A673 (cell line): ENCODE measurements around the gene PLAC1. TPM values are rescaled to one million over a fixed set of nuclear protein-coding genes. Genes with fewer than 3 reads are reported as not detected.

Experiments used
- BruUV-seq: library from RNA; stranded (reverse); fragments of 400-500 nt; replicated peaks from 2 replicates; lab custom pipeline; 2021; lab: Mats Ljungman, UMichigan
- CTCF ChIA-PET: fragments of 300-600 bp; sonication (Branson Sonifier 250); formaldehyde crosslinking; loops from one replicate; lab custom pipeline; 2022; ENCODE audit warnings: antibody characterized with exemption; lab: Charles Lee
- POLR2A ChIA-PET: fragments of 300-600 bp; sonication (Branson Sonifier 250); formaldehyde crosslinking; loops from one replicate; lab custom pipeline; 2022; ENCODE audit warnings: antibody characterized with exemption; ENCODE audit not compliant: low non-redundant PET; lab: Charles Lee
- DNase-seq: peaks from one replicate; pipeline ENCODE4 v3.0.0-alpha.2; 2015; ENCODE audit warnings: low spot score
- H3K27ac ChIP-seq: fragments of 200-600 bp; sonication (generic); 2 replicates; pipeline ENCODE4 v1.5.1; 2016; ENCODE audit warnings: mixed run types, low read depth, mild to moderate bottlenecking, mixed read lengths, antibody characterized with exemption, low read length; ENCODE audit not compliant: poor library complexity, severe bottlenecking
- H3K27me3 ChIP-seq: fragments of 200-600 bp; sonication (generic); replicated peaks from 2 replicates; pipeline ENCODE4 v1.6.1; 2017; ENCODE audit warnings: mixed run types, low read depth, mild to moderate bottlenecking, mixed read lengths, antibody characterized with exemption, low read length; ENCODE audit not compliant: insufficient read depth, poor library complexity
- H3K36me3 ChIP-seq: fragments of 200-600 bp; sonication (generic); 2 replicates; pipeline ENCODE4 v1.6.1; 2016; ENCODE audit warnings: mixed run types, mild to moderate bottlenecking, mixed read lengths, antibody characterized with exemption, low read length; ENCODE audit not compliant: insufficient read depth, poor library complexity, severe bottlenecking
- H3K4me1 ChIP-seq: fragments of 200-600 bp; sonication (generic); 2 replicates; pipeline ENCODE4 v1.6.1; 2017; ENCODE audit warnings: mixed run types, mild to moderate bottlenecking, mixed read lengths, antibody characterized with exemption, low read length; ENCODE audit not compliant: insufficient read depth, poor library complexity, severe bottlenecking
- H3K4me3 ChIP-seq: fragments of 200-600 bp; sonication (generic); 2 replicates; pipeline ENCODE4 v1.5.1; 2016; ENCODE audit warnings: low read depth, mixed run types, mild to moderate bottlenecking, mixed read lengths, low read length; ENCODE audit not compliant: poor library complexity, severe bottlenecking
- H3K9me3 ChIP-seq: fragments of 200-600 bp; sonication (generic); 2 replicates; pipeline ENCODE4 v1.6.1; 2016; ENCODE audit warnings: mixed run types, low read depth, mild to moderate bottlenecking, mixed read lengths, antibody characterized with exemption, low read length; ENCODE audit not compliant: poor library complexity, severe bottlenecking
- EZH2 ChIP-seq: fragments of 200-600 bp; sonication (generic); IDR thresholded peaks from 2 replicates; pipeline ENCODE4 v1.6.1; 2017; ENCODE audit warnings: borderline replicate concordance, low read depth, mild to moderate bottlenecking, mixed read lengths, antibody characterized with exemption, low read length; ENCODE audit not compliant: poor library complexity, severe bottlenecking
- intact Hi-C: fragments of 100-400 bp; cut with micrococcal nuclease; formaldehyde crosslinking; loops from one replicate; pipeline ENCODE4 v1.10.0; 2022; ENCODE audit not compliant: unreplicated experiment
- total RNA-seq: library from RNA; stranded (reverse); gene quantifications from 2 replicates; pipeline ENCODE4 v1.2.3, GENCODE V29; 2021
- TF ChIP-seq, protein P1 (sequence below): fragments of 300-800, 200-600 bp; sonication (generic); conservative IDR thresholded peaks from 2 replicates; pipeline ENCODE4 v1.5.1; 2017; ENCODE audit warnings: low read depth, mild to moderate bottlenecking, antibody characterized with exemption, low read length, moderate library complexity, mixed read lengths

PLAC1 gene
- total RNA-seq, 1 experiment from 2014 or later, result 0.43 TPM

- no TSS peak for BruUV-seq
- Histone ChIP-seq H3K27ac (no peak overlapping the region), H3K9me3 (no peaks in the 10 kb centered on the region), H3K27me3 (no peaks in the 10 kb centered on the region), H3K4me3 (no peak overlapping the region), H3K4me1 (no peaks in the 10 kb centered on the region), H3K36me3 (no peaks in the 10 kb centered on the region)
- no peak for TF ChIP-seq EZH2
- TF ChIP-seq, protein P1, sequence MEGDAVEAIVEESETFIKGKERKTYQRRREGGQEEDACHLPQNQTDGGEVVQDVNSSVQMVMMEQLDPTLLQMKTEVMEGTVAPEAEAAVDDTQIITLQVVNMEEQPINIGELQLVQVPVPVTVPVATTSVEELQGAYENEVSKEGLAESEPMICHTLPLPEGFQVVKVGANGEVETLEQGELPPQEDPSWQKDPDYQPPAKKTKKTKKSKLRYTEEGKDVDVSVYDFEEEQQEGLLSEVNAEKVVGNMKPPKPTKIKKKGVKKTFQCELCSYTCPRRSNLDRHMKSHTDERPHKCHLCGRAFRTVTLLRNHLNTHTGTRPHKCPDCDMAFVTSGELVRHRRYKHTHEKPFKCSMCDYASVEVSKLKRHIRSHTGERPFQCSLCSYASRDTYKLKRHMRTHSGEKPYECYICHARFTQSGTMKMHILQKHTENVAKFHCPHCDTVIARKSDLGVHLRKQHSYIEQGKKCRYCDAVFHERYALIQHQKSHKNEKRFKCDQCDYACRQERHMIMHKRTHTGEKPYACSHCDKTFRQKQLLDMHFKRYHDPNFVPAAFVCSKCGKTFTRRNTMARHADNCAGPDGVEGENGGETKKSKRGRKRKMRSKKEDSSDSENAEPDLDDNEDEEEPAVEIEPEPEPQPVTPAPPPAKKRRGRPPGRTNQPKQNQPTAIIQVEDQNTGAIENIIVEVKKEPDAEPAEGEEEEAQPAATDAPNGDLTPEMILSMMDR, result no peak
- ChIA-PET POLR2A (no interaction called here), CTCF (no interaction called here)
- intact Hi-C loops, result no loop called here
- DNase-seq, result no peak
Observed at GRCh38 chrX:134650701-134651100, 7.6 kb downstream of the PLAC1 start.

DNA sequence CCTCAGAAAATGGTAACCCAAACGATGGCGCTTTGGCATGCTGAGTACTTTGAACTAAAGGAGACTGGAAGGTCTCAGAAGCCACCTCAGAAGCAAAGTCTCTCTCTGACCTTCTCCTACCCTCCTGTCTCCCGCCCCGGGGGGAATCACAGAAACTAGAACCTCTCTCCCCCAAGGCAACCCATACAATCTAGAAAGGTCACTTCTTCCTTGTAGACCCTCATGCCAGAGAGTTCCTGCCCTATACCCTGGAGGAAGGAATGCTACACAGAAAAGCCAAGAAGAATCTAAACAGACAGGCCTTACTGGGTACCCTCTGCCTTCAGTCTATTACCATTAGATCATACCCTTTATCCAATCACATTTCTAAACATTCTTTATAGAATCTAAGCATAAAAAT, 8.5 kb downstream of the PLAC1 start:
- Histone ChIP-seq H3K27ac (no peak overlapping the region), H3K9me3 (no peaks in the 10 kb centered on the region), H3K4me1 (no peaks in the 10 kb centered on the region), H3K4me3 (no peak overlapping the region), H3K27me3 (no peaks in the 10 kb centered on the region), H3K36me3 (no peaks in the 10 kb centered on the region)
- BruUV-seq, result no TSS peak
- DNase-seq, result no peak
- POLR2A ChIA-PET, result no interaction called here
- intact Hi-C loops, result no loop called here
- TF ChIP-seq, protein P1, result no peak
- no peak for TF ChIP-seq EZH2
- CTCF ChIA-PET, result no interaction called here

GRCh38 chrX:134647477-134647877, 10.8 kb downstream of the PLAC1 start:
- Histone ChIP-seq H3K36me3 (no peaks in the 10 kb centered on the region), H3K27ac (no peak overlapping the region), H3K9me3 (no peaks in the 10 kb centered on the region), H3K4me3 (no peak overlapping the region), H3K27me3 (no peaks in the 10 kb centered on the region), H3K4me1 (no peaks in the 10 kb centered on the region)
- POLR2A ChIA-PET, result no interaction called here
- intact Hi-C loops, result no loop called here
- TF ChIP-seq, protein P1, result no peak
- no peak for TF ChIP-seq EZH2
- CTCF ChIA-PET, result no interaction called here
- no TSS peak for BruUV-seq
- no peak for DNase-seq
